HUES48 (cell line): Measurements from ENCODE around the gene EPN2.

Source experiments
- H3K27ac ChIP-seq: one replicate; pipeline ENCODE4 v1.7.0; 2013; ENCODE audit warnings: low read depth, low read length, inconsistent platforms
- H3K27me3 ChIP-seq: 2 replicates; pipeline ENCODE4 v1.6.1; 2013; ENCODE audit warnings: mild to moderate bottlenecking, low read length; ENCODE audit not compliant: control insufficient read depth, insufficient read depth
- H3K36me3 ChIP-seq: 2 replicates; pipeline ENCODE4 v1.6.1; 2013; ENCODE audit warnings: low read length; ENCODE audit not compliant: control insufficient read depth, insufficient read depth
- H3K4me1 ChIP-seq: 2 replicates; pipeline ENCODE4 v1.6.1; 2013; ENCODE audit warnings: mild to moderate bottlenecking, low read length; ENCODE audit not compliant: control insufficient read depth, insufficient read depth
- H3K4me3 ChIP-seq: 2 replicates; pipeline ENCODE4 v1.5.1; 2013; ENCODE audit warnings: mild to moderate bottlenecking, low read depth, low read length
- H3K9ac ChIP-seq: 2 replicates; pipeline ENCODE4 v1.6.1; 2013; ENCODE audit warnings: mild to moderate bottlenecking, low read depth, low read length, moderate library complexity
- H3K9me3 ChIP-seq: 2 replicates; pipeline ENCODE4 v1.6.1; 2013; ENCODE audit warnings: low read length; ENCODE audit not compliant: control insufficient read depth, insufficient read depth

The EPN2 gene

DNA sequence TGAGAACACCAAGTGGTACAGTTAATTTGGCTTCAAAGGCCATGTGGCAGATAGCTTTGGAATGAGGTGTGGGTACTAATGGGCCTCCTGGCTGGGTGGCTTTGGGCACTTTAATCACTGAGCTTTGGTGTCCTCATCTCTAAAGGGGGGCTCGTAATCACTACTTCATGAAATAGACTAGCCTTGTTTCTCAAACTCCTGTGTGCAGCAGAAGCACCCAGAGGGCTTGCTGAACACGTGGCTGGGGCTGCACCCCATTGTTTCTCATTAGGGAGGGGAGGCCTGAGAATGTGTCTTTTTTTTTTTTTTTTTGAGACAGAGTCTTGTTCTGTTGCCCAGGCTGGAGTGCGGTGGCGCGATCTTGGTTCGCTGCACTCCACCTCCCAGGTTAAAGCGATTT is 5.8 kb downstream of the EPN2 start:
- Histone ChIP-seq H3K4me3 (no peak overlapping the region), H3K9ac (no peak overlapping the region), H3K4me1 (peaks cover 22% of the 10 kb centered on the region), H3K36me3 (0 out of 2 replicates have a peak, but pooled peaks cover 5% of the 10 kb centered on the region), H3K9me3 (no peaks in the 10 kb centered on the region), H3K27ac (peak overlapping the region; percentile 1), H3K27me3 (no peaks in the 10 kb centered on the region)

DNA sequence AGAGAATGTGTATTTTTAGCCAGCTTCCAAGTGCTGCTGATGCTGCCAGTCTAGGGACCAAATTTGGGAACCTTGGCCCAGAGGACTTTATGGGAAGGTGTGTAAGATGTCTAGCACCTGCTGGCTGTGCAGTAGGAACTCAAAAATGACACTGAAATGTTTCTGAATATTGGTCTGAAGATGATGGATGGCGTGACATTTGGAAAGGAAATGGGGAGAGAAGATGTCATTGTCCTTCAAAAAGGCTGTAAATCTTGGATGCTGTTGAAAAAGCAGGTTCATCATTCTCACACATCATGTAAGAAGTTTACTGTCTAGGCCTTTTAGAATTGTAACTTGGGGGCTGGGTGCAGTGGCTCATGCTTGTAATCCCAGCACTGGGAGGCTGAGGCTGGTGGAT is 6.7 kb downstream of the EPN2 start:
- Histone ChIP-seq H3K27ac (no peak overlapping the region), H3K9me3 (no peaks in the 10 kb centered on the region), H3K9ac (no peak overlapping the region), H3K4me1 (peaks cover 17% of the 10 kb centered on the region), H3K36me3 (0 out of 2 replicates have a peak, but pooled peaks cover 5% of the 10 kb centered on the region), H3K4me3 (no peak overlapping the region), H3K27me3 (no peaks in the 10 kb centered on the region)

GRCh38 chr17:19244357-19244756 is 7.2 kb downstream of the EPN2 start:
- Histone ChIP-seq H3K27ac (no peak overlapping the region), H3K4me3 (no peak overlapping the region), H3K27me3 (no peaks in the 10 kb centered on the region), H3K9ac (no peak overlapping the region), H3K36me3 (0 out of 2 replicates have a peak, but pooled peaks cover 5% of the 10 kb centered on the region), H3K9me3 (no peaks in the 10 kb centered on the region), H3K4me1 (peaks cover 16% of the 10 kb centered on the region)

DNA sequence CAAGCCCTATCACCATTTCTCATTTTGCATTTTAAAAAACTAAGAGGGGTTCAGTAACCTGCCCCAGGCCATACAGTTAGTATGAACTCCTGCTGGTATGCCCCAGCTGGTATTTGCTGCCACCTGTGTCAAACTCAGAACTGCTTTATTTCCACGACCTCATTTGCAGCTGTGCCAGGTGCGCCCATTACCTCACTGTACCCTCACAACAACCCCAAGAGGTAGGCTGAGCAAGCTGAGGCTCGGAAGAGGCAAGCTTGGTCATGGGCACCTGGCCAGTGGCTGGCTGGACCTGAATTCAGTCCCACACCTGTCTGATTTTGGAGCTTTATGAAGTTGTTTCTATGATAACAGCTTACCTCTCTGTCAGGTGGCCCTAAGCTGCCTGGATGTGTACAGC is 7.6 kb downstream of the EPN2 start:
- H3K4me1 ChIP-seq = peaks cover 16% of the 10 kb centered on the region
- no peak overlapping the region for H3K4me3 ChIP-seq
- H3K27me3 ChIP-seq = no peaks in the 10 kb centered on the region
- 0 out of 2 replicates have a peak, but pooled peaks cover 5% of the 10 kb centered on the region for H3K36me3 ChIP-seq
- H3K9ac ChIP-seq = no peak overlapping the region
- no peak overlapping the region for H3K27ac ChIP-seq
- no peaks in the 10 kb centered on the region for H3K9me3 ChIP-seq

DNA sequence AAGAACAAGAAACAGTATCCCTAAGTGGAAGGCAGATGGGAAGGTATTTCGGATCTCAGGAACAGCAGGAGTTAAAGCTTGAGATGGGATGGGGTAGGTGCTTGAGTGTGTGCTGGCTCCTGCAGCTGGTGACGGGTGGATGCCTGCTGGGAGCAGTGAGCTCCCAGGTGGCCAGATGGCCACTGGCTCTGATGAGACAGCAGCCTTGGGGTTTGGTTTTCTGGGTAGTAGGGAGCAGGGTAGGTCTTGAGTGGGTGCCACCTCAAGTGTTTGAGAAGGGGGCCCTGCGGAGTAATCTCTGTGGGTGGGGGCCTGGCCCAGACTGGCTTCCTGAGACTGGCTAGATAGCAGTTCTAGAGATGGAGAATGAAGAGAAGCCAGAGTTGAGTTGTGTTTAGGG is 10.3 kb downstream of the EPN2 start:
- Histone ChIP-seq H3K27ac (peak overlapping the region; percentile 8), H3K27me3 (no peaks in the 10 kb centered on the region), H3K36me3 (no peaks in the 10 kb centered on the region), H3K4me3 (no peak overlapping the region), H3K9ac (no peak overlapping the region), H3K9me3 (no peaks in the 10 kb centered on the region), H3K4me1 (peaks cover 15% of the 10 kb centered on the region)

DNA sequence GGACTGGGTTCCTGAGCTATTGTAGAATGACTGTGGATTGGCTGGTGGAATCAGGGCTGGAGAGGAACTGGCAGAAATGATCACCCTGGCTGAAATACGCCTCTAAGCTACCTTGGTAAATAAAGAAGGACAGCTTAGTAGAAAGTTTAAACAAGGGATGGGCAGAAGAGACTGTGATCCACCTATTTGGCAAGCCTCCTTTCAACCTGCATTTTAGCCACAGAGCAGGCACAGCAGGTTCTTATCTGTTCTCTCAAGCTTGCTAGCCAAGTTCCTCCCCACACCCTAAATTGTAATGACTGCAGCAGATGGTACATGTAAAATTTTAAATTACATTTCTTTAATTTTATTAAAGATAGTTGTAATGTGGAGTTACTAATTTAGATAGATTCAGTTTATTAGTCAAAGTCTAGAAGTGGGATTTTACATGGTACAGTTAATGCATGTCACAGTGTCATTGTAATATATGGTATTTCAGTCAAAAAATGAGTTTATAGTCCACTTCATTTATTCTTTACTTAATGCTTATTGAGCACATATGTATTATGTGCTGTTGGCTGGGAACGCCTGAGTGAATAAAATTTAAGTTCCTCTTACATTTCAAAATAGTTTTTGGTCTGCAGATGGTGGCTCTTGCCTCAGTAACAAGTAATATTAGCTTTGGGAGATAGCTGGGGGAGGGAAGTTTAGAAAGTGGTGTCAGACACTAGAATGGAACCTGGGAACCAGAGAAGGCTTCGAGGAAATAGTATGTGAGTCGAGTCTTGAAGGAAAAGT is 11.2 kb downstream of the EPN2 start:
- H3K36me3 ChIP-seq = no peaks in the 10 kb centered on the region
- no peak overlapping the region for H3K9ac ChIP-seq
- H3K27me3 ChIP-seq = no peaks in the 10 kb centered on the region
- H3K9me3 ChIP-seq = no peaks in the 10 kb centered on the region
- peaks cover 9% of the 10 kb centered on the region; the same call in 1 of the 2 replicates for H3K4me1 ChIP-seq
- H3K4me3 ChIP-seq = no peak overlapping the region
- peak overlapping the region; percentile 8 for H3K27ac ChIP-seq

DNA sequence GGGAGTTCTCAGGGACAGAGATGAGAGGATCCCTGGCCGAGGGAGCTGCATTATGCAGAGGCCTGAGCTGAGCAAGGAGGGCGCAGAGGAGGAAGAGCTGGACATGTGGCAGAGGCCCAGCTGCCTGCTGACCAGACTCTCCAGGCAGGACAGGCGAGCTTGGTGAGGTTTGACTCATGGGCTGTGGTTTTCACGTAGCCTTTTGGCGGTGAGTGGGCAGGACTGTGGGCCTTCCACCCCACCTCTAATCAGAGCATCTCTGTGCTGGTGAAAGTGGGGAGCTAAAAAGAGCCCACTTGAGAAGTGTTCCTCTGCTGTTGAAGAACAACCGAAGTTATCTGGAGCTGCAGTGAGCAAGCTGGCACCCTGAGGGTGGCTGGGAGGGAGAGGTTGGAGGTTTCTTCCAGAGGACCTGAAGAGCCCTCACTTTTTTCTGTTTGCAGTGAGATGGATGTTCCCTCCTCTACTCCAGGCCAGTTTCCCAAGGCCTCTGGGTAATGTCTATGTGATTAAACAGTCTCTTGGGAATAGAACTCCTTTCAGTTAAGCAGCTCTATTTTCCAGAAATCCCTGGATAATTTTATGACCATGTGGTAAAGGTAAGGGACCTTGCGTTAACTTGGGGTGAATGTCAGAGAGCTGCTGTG is 11.9 kb downstream of the EPN2 start:
- H3K4me3 ChIP-seq = no peak overlapping the region
- no peaks in the 10 kb centered on the region for H3K27me3 ChIP-seq
- H3K9me3 ChIP-seq = no peaks in the 10 kb centered on the region
- no peak overlapping the region for H3K9ac ChIP-seq
- no peak overlapping the region for H3K27ac ChIP-seq
- H3K4me1 ChIP-seq = peaks cover 9% of the 10 kb centered on the region; the same call in 1 of the 2 replicates
- no peaks in the 10 kb centered on the region for H3K36me3 ChIP-seq

GRCh38 chr17:19249681-19250080 is 12.5 kb downstream of the EPN2 start:
- H3K9me3 ChIP-seq = no peaks in the 10 kb centered on the region
- H3K9ac ChIP-seq = no peak overlapping the region
- H3K27ac ChIP-seq = no peak overlapping the region
- no peaks in the 10 kb centered on the region for H3K27me3 ChIP-seq
- H3K4me1 ChIP-seq = peaks cover 9% of the 10 kb centered on the region; the same call in 1 of the 2 replicates
- H3K4me3 ChIP-seq = no peak overlapping the region
- H3K36me3 ChIP-seq = no peaks in the 10 kb centered on the region

- no peak overlapping the region for H3K9ac ChIP-seq
- no peaks in the 10 kb centered on the region for H3K9me3 ChIP-seq
- no peaks in the 10 kb centered on the region for H3K27me3 ChIP-seq
- H3K36me3 ChIP-seq = no peaks in the 10 kb centered on the region
- peaks cover 9% of the 10 kb centered on the region; the same call in 1 of the 2 replicates for H3K4me1 ChIP-seq
- H3K27ac ChIP-seq = no peak overlapping the region
- H3K4me3 ChIP-seq = no peak overlapping the region
Observed at GRCh38 chr17:19250421-19251173, 13.4 kb downstream of the EPN2 start.

GRCh38 chr17:19253112-19253511 is 15.9 kb downstream of the EPN2 start:
- H3K27ac ChIP-seq = no peak overlapping the region
- no peak overlapping the region for H3K4me3 ChIP-seq
- H3K36me3 ChIP-seq = no peaks in the 10 kb centered on the region
- no peaks in the 10 kb centered on the region for H3K27me3 ChIP-seq
- H3K4me1 ChIP-seq = no peaks in the 10 kb centered on the region
- H3K9me3 ChIP-seq = no peaks in the 10 kb centered on the region
- no peak overlapping the region for H3K9ac ChIP-seq

- H3K9ac ChIP-seq = no peak overlapping the region
- H3K9me3 ChIP-seq = no peaks in the 10 kb centered on the region
- no peaks in the 10 kb centered on the region for H3K4me1 ChIP-seq
- no peak overlapping the region for H3K4me3 ChIP-seq
- no peaks in the 10 kb centered on the region for H3K36me3 ChIP-seq
- H3K27me3 ChIP-seq = no peaks in the 10 kb centered on the region
- H3K27ac ChIP-seq = no peak overlapping the region
Observed at GRCh38 chr17:19254651-19255050, 17.5 kb downstream of the EPN2 start.
